SK-N-MC (cell line): ENCODE measurements around the gene THBS2.

Experiments used
- EZH2 ChIP-seq: fragments of 200-600 bp; sonication (generic); IDR thresholded peaks from one replicate; pipeline ENCODE4 v1.6.1; 2017; ENCODE audit warnings: antibody characterized with exemption
- FOXP2 ChIP-seq: optimal IDR thresholded peaks from 2 replicates; pipeline ENCODE3; 2011; ENCODE audit warnings: mild to moderate bottlenecking, moderate library complexity; ENCODE audit not compliant: insufficient read depth; ENCODE audit errors: extremely low read length, control extremely low read depth
- POLR2AphosphoS5 ChIP-seq: IDR thresholded peaks from 2 replicates; pipeline ENCODE4 v1.6.1; 2012; ENCODE audit warnings: mild to moderate bottlenecking, low read depth, low read length, borderline replicate concordance

- TF ChIP-seq EZH2 = no peak
- no peak for TF ChIP-seq POLR2AphosphoS5
- TF ChIP-seq FOXP2 = no peak
Observed at GRCh38 chr6:169210611-169211010, 43.0 kb downstream of the THBS2 start.
